Measurements from ENCODE around the gene AMBP. TPM values are rescaled to one million over a fixed set of nuclear protein-coding genes. Genes with fewer than 3 reads are reported as not detected.
A peak's percentile ranks its signal among the peaks of the same experiment; 100 is the strongest.
"Not testable (repeated sequence)": the region's sequence is repeated elsewhere in the genome, so short reads cannot be mapped to it uniquely, and the experiment has no call there.

The AMBP gene
- total RNA-seq, 4 donors from 2014 or later, result not detected

- peaks cover 0 to 7% (median 0%) of the 10 kb centered on the region in 4 donors for H3K27me3 ChIP-seq
- DNase-seq (ENCODE audit: extremely low spot score), result no peak
- TF ChIP-seq POLR2AphosphoS5 (IDR thresholded peaks at IDR 0.05) (no peak), CTCF (IDR thresholded peaks at IDR 0.05) (no peak), POLR2A (IDR thresholded peaks at IDR 0.05; ENCODE audit: low read depth) (no peak)
- 77% methylated on average over 11 of the region's 11 CpGs for WGBS
- H3K36me3 ChIP-seq, result no peaks in the 10 kb centered on the region
- intact Hi-C loops (cut with DNase I), result no loop called here
- peaks cover 0 to 8% (median 3%) of the 10 kb centered on the region in 4 donors for H3K4me1 ChIP-seq
- H3K9me3 ChIP-seq, result no peaks in the 10 kb centered on the region
- no peak overlapping the region for H3K27ac ChIP-seq (replicated peaks in 1 of 4)
- no peak overlapping the region for H3K4me3 ChIP-seq
Observed at GRCh38 chr9:114084282-114085073, 6.4 kb upstream of the AMBP start.

GRCh38 chr9:114083666-114084065 is 5.6 kb upstream of the AMBP start:
- 89% methylated on average over 6 of the region's 6 CpGs for WGBS
- Histone ChIP-seq H3K4me3 (no peak overlapping the region), H3K9me3 (no peaks in the 10 kb centered on the region), H3K27ac (replicated peaks in 1 of 4) (no peak overlapping the region), H3K27me3 (peaks cover 0 to 3% (median 0%) of the 10 kb centered on the region in 4 donors), H3K36me3 (no peaks in the 10 kb centered on the region), H3K4me1 (peaks cover 0 to 8% (median 3%) of the 10 kb centered on the region in 4 donors)
- no peak for DNase-seq (ENCODE audit: extremely low spot score)
- TF ChIP-seq CTCF (IDR thresholded peaks at IDR 0.05), result no peak
- TF ChIP-seq POLR2A (IDR thresholded peaks at IDR 0.05; ENCODE audit: low read depth), result no peak
- TF ChIP-seq POLR2AphosphoS5 (IDR thresholded peaks at IDR 0.05), result no peak
- TF ChIP-seq EP300 (IDR thresholded peaks at IDR 0.05), result no peak
- intact Hi-C loops (cut with DNase I), result no loop called here

DNA sequence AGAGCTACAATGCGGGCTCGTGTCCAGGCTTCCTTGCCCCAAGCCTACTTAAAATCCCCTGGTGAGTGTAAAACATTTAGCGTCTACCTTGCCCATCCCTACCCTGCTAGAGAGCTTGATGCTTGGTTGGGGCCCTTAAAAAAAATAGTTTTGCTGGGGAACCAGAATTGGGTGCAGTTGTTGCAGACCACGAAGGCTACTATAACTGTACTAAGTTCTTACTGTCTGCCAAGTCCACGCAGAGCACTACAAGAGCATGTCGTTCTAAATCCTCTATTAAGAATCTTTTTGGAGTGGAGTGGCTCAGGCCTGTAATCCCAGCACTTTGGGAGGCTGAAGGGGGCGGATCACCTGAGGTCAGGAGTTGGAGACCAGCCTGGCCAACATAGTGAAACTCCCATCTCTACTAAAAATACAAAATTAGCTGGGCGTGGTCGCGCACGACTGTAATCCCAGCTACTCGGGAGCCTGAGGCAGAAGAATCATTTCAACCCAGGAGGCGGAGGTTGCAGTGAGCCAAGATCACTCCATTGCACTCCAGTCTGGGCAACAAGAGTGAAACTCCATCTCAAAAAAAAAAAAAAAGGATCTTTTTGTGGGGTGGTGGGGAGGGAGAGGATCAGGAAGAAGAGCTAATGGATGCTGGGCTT is 4.8 kb upstream of the AMBP start:
- H3K27ac ChIP-seq (replicated peaks in 1 of 4); H3K9me3 ChIP-seq; DNase-seq (ENCODE audit: extremely low spot score); H3K4me1 ChIP-seq; H3K27me3 ChIP-seq; H3K36me3 ChIP-seq; H3K4me3 ChIP-seq: not testable (repeated sequence)
- intact Hi-C loops (cut with DNase I), result loop anchor here (1.0 kb wide), 1 partner anchor 208 kb away; no protein-coding TSS in a partner anchor
- 58% methylated on average over 11 of the region's 13 CpGs for WGBS

DNA sequence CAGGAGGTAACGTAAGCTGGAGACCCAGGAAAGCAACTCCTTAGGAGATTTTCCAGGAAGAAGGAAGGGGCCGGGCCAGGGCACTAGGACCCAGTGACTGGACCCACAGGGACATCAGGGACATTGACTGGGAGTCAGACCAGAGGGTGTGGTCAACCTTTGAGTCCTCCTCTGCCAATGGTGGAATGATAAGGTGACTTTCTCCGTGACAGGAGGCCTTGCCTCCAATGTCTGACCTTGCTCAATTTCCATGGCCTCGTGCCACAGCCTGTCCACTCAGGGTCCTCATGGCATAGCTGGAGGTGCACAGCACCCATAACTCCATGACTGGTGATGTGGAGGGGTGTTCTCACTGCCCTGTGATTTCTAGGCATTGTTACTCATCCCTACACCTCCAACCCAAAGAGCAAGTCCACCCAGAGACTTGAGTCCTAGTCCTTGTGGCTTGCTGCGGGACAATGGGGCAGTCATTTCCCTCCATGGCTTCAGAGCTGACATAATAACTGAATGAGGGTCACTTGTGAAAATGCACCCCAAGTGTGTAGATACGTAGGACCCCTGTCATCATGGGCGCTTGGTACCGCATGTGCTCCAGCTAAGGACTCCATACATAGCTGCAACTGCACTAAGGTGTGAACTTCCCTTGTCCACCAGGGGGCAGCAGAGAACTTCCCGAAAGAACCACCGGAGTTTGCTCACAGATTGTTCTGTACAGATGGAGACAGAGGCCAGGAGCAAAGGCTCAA is 4.1 kb upstream of the AMBP start:
- Histone ChIP-seq H3K36me3 (no peaks in the 10 kb centered on the region), H3K4me1 (peaks cover 0 to 8% (median 3%) of the 10 kb centered on the region in 4 donors), H3K9me3 (no peaks in the 10 kb centered on the region), H3K27ac (replicated peaks in 1 of 4) (no peak overlapping the region), H3K4me3 (no peak overlapping the region), H3K27me3 (peaks cover 0 to 14% (median 0%) of the 10 kb centered on the region in 4 donors)
- 79% methylated on average over 8 of the region's 10 CpGs for WGBS
- peak; percentile 98 for DNase-seq (ENCODE audit: extremely low spot score)
- intact Hi-C loops (cut with DNase I), result loop anchor here (1.0 kb wide), 1 partner anchor 209 kb away; no protein-coding TSS in a partner anchor
- TF ChIP-seq POLR2A (IDR thresholded peaks at IDR 0.05; ENCODE audit: low read depth) (no peak), CTCF (IDR thresholded peaks at IDR 0.05) (peak; percentile 75 to 96 (median 86)), EP300 (IDR thresholded peaks at IDR 0.05) (no peak), POLR2AphosphoS5 (IDR thresholded peaks at IDR 0.05) (peak in 1 of 2 donors; percentile 23)

All from esophagus muscularis mucosa (tissue), 4 donors.